ELR (cell line): Measurements from ENCODE around the gene ME3.
A peak's percentile ranks its signal among the peaks of the same experiment; 100 is the strongest.
"Not testable (repeated sequence)": the region's sequence is repeated elsewhere in the genome, so short reads cannot be mapped to it uniquely, and the experiment has no call there.

Source experiments
- DNase-seq: peaks from one replicate; pipeline ENCODE4 v3.0.0-alpha.2; 2015; ENCODE audit warnings: low read depth

Gene ME3

GRCh38 chr11:86558841-86559240 lies 113.6 kb downstream of the ME3 start:
- DNase-seq, result no peak

GRCh38 chr11:86558207-86558606 lies 114.2 kb downstream of the ME3 start:
- DNase-seq, result no peak

DNA sequence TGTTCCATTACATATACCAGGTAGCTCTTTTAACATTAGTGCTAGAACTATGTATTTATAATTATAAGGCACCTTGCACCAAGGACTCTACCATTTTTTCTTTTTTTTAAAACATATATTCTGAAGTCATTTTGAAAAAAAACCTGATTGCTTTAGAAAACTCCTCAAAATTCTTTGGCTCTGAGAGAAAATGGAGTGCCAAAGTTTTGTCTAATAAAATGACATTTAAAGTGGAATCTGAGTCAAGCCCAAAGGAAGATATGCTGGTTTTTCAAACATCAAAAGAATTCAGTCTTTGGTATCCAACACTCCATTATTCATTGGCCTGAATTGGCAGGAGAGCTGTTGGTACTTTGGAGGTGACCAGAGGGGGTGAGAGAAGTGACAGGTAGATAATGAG lies 116.5 kb downstream of the ME3 start:
- no peak for DNase-seq

DNA sequence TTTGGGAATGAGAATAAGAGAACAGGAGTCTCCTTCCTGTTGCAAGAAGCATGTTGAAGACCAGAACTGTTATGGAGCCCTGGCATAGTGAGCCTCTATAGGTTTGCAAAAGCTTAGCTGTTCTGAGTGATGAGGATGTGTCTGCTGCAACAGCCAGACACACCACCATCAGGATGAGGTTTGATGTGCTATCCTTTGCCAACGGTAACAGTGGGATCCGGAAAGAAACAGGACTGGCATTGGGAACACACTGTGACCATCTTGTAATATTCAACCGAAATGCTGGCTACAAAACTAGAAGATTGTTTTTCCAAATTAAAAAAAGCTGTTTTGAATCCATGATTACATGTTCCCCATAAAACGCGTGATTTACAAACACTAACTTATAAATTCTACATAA lies 117.0 kb downstream of the ME3 start:
- no peak for DNase-seq

DNA sequence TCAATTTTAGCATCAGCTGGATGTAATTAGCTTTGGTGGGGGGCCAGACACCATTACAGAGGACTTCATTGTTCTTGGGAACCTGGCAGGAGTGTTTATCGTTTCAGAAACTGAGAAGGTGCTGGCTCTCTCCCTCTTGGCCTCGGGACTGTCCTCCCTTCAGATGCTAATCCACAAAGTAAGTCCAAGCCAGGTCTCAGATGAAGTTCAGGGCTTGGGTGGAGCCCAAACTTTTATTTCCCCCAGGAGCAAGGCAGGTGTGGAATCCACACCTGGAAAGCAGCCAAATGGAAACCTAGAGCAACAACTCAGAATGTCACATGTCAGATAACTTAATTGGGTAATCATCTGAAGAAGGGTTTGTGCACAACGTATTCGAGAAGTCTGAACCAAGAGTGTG lies 119.2 kb downstream of the ME3 start:
- DNase-seq, result no peak

GRCh38 chr11:86551288-86552092 lies 120.9 kb downstream of the ME3 start:
- DNase-seq, result peak; percentile 89

DNA sequence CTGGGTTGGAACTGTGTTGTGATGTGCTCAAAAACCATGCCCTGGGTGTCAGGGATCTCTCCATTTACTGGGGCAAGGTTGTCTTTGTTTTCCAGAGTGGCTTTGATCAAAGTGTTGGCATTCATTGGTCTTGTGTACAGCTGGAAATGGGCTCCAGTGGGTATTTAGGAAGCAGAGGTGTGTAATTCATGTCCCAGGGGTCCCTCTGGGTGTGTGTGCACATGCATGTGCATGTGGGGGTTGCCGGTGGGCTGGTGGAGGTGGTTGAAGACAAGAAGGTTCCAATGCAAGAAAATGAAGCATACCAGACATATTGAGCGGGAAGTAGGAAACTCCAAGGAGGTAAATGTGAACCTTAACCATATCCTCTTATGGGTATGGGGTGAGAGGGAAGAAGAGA lies 121.7 kb downstream of the ME3 start:
- DNase-seq, result no peak

DNA sequence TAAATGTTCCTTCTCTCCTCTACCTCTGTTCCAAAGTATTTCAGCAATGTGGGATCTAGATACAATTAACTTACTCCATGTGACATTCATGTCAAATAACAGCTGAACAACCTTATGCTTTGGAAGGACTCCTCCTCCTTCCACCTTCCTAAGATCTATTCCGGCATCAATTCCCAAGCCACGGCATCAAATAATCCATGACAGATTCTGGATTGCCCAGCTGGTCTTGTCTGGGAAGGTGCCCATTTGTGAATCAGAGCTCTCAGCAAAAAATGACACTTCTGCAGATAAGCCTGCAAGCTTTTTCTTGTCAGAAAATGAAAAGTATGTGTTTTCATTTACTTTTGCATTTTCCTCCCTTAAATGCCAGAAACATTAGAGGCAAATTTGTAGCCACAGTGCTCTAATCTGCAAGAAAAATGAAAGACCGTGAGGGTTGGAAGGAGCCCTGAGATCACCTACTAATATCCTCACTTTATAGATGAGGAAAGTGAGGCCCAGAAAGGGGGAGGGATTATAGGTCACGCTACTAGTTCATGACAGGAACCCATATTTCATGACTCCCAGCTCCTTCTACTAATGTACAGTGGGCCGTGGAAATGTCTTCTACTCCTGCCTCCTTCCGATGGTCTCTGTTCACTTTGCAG lies 124.0 kb downstream of the ME3 start:
- DNase-seq, result no peak

DNA sequence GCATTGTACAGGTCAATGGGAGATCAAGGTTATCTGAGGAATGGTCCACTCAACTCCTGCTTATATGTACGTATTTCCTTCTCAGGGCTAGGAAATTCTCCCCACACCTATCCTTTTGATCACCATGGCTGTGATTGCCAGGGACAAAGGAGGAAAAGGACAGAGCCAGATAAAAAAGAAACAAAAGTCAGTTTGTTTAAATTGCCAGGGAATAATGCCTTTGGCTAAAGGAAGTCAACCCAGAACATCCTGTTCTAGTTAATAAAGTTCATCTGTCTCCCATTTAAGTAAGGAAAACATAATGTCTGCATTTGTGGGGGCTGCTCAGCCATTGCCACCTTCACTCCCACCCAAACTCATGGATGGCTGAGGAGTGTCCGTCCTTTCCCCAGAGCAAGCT lies 124.7 kb downstream of the ME3 start:
- DNase-seq, result no peak

DNA sequence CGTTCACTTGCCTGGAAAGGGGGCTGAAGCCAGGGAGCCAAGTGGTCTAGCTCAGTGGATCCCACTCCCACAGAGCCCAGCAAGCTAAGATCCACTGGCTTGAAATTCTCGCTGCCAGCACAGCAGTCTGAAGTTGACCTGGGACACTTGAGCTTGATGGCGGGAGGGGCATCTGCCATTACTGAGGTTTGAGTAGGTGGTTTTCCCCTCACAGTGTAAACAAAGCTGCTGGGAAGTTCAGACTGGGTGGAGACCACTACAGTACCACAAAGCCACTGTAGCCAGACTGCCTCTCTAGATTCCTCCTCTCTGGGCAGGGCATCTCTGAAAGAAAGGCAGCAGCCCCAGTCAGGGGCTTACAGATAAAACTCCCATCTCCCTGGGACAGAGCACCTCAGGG lies 131.1 kb downstream of the ME3 start:
- DNase-seq, result not testable (repeated sequence)

- no peak for DNase-seq
These were observed 134.2 kb downstream of the ME3 start for GRCh38 chr11:86538223-86538548.

- no peak for DNase-seq
These were observed 134.7 kb downstream of the ME3 start for GRCh38 chr11:86537541-86538222.

GRCh38 chr11:86535773-86536172 lies 136.6 kb downstream of the ME3 start:
- no peak for DNase-seq

- DNase-seq, result peak; percentile 79
These were observed 147.6 kb downstream of the ME3 start for GRCh38 chr11:86524620-86525352.

DNA sequence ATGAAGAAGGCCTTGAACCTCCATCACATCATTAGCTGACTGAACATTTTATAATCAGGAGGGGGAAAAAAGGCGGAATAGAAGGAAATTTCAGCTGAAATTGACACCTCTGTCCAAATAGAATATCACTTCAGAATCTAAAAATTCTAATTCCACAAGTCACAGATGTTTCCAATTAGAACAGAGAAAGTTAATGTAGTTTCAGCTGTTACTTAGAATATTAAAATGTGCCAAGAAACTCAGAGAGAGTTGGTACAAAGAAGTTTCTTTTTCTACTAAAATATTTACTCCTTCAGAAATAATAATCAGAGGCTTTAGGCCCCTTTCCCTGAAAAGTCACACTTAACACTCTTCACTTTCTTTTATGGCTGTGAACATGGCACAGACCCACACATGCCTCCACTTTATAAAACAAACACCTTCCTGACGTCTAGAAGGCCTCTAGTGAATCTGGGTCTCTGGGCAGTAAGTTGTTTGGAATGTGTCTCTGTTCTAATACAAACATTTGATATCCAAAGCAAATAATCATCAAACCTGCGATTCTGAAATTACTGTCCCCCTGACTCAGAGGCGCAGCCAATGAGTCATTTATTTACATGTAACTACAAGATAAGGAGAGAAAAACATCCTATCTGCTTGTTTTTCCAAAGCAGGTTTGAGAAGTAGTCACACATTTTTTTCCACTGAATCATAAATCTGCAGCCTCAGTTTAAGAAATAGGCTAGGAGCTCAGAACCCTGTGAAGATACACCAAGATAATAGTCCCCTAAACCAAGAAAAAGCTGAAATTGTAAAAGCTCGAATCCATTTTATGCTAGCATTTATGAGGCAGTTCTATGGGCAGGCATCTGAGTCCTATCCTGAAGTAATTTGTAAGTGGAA lies 148.4 kb downstream of the ME3 start:
- DNase-seq, result peak; percentile 99

DNA sequence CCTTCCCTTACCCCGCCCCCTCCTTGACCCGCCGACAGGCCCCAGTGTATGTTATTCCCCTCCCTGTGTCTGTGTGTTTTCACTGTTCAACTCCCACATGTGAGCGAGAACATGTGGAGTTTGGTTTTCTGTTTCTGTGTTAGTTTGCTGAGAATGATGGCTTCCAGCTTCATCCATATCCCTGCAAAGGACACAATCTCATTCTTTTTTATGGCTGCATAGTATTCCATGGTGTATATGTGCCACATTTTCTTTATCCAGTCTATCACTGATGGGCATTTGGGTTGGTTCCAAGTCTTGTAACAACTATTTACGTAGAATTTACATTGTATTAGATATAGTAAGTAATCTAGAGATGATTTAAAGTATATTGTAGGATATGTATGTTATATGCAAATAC lies 149.9 kb downstream of the ME3 start:
- not testable (repeated sequence) for DNase-seq

- peak; percentile 64 for DNase-seq
These were observed 153.1 kb downstream of the ME3 start for GRCh38 chr11:86519064-86519911.

- DNase-seq, result no peak
These were observed 154.2 kb downstream of the ME3 start for GRCh38 chr11:86518211-86518610.

GRCh38 chr11:86517557-86517956 lies 154.9 kb downstream of the ME3 start:
- peak; percentile 81 for DNase-seq

- DNase-seq, result peak; percentile 91
These were observed 156.9 kb downstream of the ME3 start for GRCh38 chr11:86515297-86516094.
